PFSK-1 (cell line): Measurements from ENCODE around the gene TMUB1.

Experiments
- FOXP2 ChIP-seq: optimal IDR thresholded peaks from 2 replicates; pipeline ENCODE3; 2011; ENCODE audit warnings: borderline replicate concordance, control low read depth, inconsistent platforms; ENCODE audit not compliant: insufficient read depth; ENCODE audit errors: extremely low read length, extremely low read depth
- POLR2AphosphoS5 ChIP-seq: IDR thresholded peaks from 2 replicates; pipeline ENCODE4 v1.6.1; 2012; ENCODE audit warnings: low read depth, mild to moderate bottlenecking, control low read depth, low read length, moderate library complexity
- SIN3A ChIP-seq: IDR thresholded peaks from 2 replicates; pipeline ENCODE4 v1.6.1; 2012; ENCODE audit warnings: mild to moderate bottlenecking, low read length, moderate library complexity, borderline replicate concordance; ENCODE audit not compliant: insufficient read depth
- TAF1 ChIP-seq: IDR thresholded peaks from 2 replicates; pipeline ENCODE4 v1.6.1; 2012; ENCODE audit warnings: low read length, control low read depth, borderline replicate concordance; ENCODE audit not compliant: insufficient read depth
- TF ChIP-seq, protein P1 (sequence below), 2 experiments: IDR thresholded peaks; 2 replicates each; pipeline versions ENCODE4 v1.6.1 to v1.8.0; 2011 to 2012; ENCODE audit warnings: low read depth in 2 of 2, low read length in 2 of 2, control low read depth in 1 of 2, inconsistent platforms in 1 of 2, mild to moderate bottlenecking in 1 of 2, moderate library complexity in 1 of 2; ENCODE audit not compliant: insufficient read depth in 1 of 2

TMUB1 gene

DNA sequence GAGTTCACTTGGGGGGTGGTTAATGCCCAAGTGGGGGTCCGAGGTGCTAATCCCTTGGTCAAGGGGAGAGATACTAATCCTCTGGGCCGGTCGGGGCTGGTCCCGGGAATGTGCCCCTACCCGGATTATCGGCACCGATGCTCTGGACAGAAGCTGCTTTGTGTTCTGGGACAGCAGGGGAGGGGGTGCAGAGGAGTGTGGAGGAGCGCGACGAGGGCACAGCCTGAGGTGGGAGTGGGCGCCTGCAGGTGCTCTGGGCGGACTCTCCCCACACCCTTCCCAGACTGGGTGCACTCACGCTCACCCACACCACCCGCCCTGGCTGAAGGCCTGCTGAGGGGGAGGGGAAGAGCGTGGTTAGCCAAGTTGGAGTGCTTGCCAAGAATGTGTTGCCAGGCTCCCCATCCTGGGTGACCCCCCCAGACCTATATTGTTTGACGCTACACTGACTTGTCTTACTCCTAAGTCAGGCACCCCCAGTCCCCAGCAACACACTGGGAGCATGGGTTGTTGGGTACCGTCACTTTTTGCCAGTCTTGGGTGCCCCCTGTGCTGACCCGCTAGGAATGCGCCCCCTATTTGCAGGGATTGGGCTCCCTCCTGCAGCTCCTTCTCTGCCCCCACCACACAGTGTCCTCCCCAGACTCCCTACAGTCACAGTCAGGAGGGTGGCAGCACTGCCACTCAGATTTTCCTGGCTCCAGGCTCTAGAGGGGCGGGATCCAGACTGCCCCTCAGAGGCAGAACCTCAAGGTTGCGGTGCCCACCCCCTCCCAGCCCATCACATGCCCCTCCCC, 22.7 kb downstream of the TMUB1 start:
- TF ChIP-seq TAF1: no peak
- TF ChIP-seq SIN3A: no peak
- no peak for TF ChIP-seq FOXP2
- TF ChIP-seq, protein P1, sequence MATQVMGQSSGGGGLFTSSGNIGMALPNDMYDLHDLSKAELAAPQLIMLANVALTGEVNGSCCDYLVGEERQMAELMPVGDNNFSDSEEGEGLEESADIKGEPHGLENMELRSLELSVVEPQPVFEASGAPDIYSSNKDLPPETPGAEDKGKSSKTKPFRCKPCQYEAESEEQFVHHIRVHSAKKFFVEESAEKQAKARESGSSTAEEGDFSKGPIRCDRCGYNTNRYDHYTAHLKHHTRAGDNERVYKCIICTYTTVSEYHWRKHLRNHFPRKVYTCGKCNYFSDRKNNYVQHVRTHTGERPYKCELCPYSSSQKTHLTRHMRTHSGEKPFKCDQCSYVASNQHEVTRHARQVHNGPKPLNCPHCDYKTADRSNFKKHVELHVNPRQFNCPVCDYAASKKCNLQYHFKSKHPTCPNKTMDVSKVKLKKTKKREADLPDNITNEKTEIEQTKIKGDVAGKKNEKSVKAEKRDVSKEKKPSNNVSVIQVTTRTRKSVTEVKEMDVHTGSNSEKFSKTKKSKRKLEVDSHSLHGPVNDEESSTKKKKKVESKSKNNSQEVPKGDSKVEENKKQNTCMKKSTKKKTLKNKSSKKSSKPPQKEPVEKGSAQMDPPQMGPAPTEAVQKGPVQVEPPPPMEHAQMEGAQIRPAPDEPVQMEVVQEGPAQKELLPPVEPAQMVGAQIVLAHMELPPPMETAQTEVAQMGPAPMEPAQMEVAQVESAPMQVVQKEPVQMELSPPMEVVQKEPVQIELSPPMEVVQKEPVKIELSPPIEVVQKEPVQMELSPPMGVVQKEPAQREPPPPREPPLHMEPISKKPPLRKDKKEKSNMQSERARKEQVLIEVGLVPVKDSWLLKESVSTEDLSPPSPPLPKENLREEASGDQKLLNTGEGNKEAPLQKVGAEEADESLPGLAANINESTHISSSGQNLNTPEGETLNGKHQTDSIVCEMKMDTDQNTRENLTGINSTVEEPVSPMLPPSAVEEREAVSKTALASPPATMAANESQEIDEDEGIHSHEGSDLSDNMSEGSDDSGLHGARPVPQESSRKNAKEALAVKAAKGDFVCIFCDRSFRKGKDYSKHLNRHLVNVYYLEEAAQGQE (IDR thresholded peaks at IDR 0.05; ENCODE audit: insufficient read depth in 1 of 2, low read depth in 2 of 2, low read length in 2 of 2): no peak
- no peak for TF ChIP-seq POLR2AphosphoS5

DNA sequence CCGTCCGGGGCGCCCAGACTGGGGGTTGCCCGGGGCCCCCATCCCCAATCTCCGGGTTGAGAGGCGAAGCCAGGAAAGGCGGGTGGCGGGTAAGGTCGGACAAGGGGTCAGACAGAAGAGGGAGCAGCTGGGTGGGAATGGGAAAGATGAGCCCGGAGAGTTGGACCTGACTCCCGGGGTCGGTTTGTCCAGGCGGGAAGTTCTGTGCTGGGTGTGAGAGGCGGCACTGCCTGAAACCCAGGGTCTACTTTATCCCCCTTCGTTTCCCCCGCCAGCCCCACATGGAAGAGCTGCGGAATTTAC, 23.2 kb downstream of the TMUB1 start:
- TF ChIP-seq SIN3A (no peak), POLR2AphosphoS5 (no peak; the same call in 1 of the 2 replicates), FOXP2 (no peak), TAF1 (no peak)
- TF ChIP-seq, protein P1 (IDR thresholded peaks at IDR 0.05; ENCODE audit: insufficient read depth in 1 of 2, low read depth in 2 of 2, low read length in 2 of 2): no peak

DNA sequence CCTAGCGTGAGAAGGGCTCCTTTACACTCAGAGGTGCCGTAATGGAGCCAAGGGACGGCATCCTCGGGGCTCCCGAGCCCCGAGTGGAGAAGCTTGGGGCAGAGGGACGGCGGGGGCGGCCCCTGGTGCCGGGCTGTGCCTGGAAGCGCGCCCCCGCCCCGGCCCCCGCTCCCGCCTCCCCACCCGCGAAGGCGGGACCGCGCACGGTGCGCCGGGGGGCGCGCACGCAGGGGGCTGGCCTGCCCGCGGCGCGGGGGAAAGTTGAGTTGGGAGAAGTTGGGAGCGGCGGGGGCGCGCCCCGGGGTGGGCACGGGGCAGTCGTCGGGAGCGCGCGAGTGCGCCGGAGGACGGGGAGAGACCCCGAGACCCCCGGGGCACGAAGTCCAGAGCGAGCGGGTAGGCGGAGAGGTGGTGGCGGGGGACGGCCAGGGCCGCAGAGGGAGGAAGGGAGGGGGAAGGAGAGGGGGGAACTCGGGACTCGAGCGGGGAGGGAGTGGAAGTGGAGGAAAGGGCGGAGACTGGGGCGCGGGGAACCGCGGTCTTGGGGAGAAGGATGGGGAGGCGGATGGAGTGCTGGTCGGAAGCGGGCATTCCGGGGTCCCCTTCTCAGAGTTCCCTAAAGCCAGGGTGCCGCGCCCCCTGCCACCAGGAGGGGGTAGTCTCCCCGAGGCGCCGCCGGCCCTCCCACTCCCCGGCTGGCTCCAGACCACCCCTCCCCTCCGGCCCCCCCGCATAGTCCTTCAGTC, 23.8 kb downstream of the TMUB1 start, which contains the start of gene SLC4A2:
Gene SLC4A2, plus strand, starts transcription at position 223 of the 746 bp plus-strand sequence. CDS start 2,399 bp downstream, outside the sequence.
- peak; percentile 46; the same call in 1 of the 2 replicates for TF ChIP-seq TAF1
- no peak; the same call in none of the 2 replicates for TF ChIP-seq POLR2AphosphoS5
- TF ChIP-seq, protein P1 (IDR thresholded peaks at IDR 0.05; ENCODE audit: insufficient read depth in 1 of 2, low read depth in 2 of 2, low read length in 2 of 2): 0 out of 4 replicates have a peak, but pooled peaks of 1 of the 2 experiments have one; percentile 12
- no peak for TF ChIP-seq FOXP2
- no peak for TF ChIP-seq SIN3A

DNA sequence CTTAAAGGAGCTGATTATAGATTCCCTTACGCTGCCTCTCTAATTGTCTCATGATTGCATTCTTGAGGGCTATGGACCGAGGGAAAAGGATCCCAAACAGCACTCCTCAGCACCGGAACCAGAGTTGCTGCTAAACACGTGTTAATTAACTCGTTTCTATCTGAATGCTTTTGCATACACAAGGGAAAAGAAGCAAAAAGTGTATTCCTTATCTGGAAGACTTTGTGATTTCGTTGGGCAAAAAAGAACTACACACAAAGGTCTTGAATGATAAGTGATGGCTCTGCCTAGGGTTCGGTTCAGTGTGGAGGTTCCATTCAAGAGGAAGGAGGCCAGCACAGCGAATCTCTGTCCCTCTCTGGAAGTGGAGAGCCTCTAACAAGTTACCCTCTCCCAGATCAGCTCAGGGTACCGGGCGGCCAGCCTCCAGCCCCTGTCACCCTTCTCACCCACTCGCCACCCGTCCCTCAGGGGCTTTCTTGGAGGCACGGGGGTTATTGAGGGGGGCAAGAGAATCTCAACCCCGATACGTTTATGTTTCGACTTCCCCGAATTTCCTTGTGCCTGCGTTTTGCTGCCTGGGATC, 24.4 kb downstream of the TMUB1 start:
- TF ChIP-seq SIN3A: no peak

DNA sequence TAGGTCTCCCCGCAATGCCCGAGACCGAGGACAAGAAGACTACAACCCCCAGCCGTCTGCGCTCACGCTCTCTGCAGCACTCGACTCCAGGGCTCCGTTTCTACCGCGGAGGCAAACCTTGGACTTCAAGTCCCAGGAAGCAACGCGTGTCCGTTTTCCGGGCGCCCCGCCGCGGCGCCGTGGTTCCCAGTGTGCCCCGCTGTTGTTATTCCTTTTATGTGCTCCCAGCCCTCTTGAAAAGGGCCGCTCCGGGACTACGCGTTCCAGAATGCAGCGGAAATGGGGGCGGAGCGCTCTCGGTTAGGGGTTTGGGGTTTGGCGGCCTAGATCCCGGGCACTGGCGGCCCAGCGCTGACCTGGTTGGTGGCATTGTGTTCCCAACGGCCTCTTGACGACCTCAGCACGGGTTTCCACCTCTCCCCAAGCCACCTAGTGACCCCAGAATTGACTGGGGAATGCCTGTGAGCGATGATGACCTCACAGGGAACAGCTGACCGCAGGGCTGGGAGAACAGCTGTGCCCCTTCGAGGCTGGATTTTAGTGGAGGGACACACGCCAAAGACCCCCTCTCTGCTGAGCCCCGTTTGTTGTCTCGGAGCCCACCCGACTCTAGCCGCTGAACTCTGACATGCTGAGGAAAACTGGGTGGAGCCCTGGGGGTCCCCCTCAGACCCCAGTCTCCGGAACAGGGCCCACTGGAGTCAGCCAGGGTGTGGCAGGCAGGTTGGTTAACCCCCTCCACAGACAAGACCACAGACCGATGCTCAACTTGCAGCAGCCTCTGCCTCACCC, 25.1 kb downstream of the TMUB1 start:
- TF ChIP-seq POLR2AphosphoS5 (peak; percentile 61; the same call in 1 of the 2 replicates), SIN3A (no peak)
